SK-N-MC (cell line): ENCODE data around the gene CARD19.

Experiments
- DNase-seq: peaks from one replicate; pipeline ENCODE4 v3.0.0-alpha.2; 2011; ENCODE audit warnings: low read depth, low spot score
- H3K27ac ChIP-seq: fragments of 200-600 bp; sonication (generic); 2 replicates; pipeline ENCODE4 v1.5.1; 2016; ENCODE audit warnings: mixed run types
- H3K36me3 ChIP-seq: fragments of 200-600 bp; sonication (generic); 2 replicates; pipeline ENCODE4 v1.6.1; 2017; ENCODE audit warnings: antibody characterized with exemption, low read length, mixed read lengths; ENCODE audit not compliant: insufficient read depth
- H3K4me3 ChIP-seq: fragments of 200-600 bp; sonication (generic); 2 replicates; pipeline ENCODE4 v1.5.1; 2016
- H3K9ac ChIP-seq: fragments of 200-600 bp; sonication (generic); 2 replicates; pipeline ENCODE4 v1.8.0; 2017; ENCODE audit warnings: mixed run types, mixed read lengths; ENCODE audit not compliant: insufficient read length
- H3K9me3 ChIP-seq: fragments of 200-600 bp; sonication (generic); 2 replicates; pipeline ENCODE4 v1.6.1; 2017; ENCODE audit warnings: low read depth, mild to moderate bottlenecking, antibody characterized with exemption, low read length, moderate library complexity, mixed read lengths
- EZH2 ChIP-seq: fragments of 200-600 bp; sonication (generic); IDR thresholded peaks from one replicate; pipeline ENCODE4 v1.6.1; 2017; ENCODE audit warnings: antibody characterized with exemption
- FOXP2 ChIP-seq: optimal IDR thresholded peaks from 2 replicates; pipeline ENCODE3; 2011; ENCODE audit warnings: mild to moderate bottlenecking, moderate library complexity; ENCODE audit not compliant: insufficient read depth; ENCODE audit errors: extremely low read length, control extremely low read depth
- POLR2AphosphoS5 ChIP-seq: IDR thresholded peaks from 2 replicates; pipeline ENCODE4 v1.6.1; 2012; ENCODE audit warnings: mild to moderate bottlenecking, low read depth, low read length, borderline replicate concordance

CARD19 gene

GRCh38 chr9:93124793-93125192 is 28.8 kb downstream of the CARD19 start:
- no peak overlapping the region for H3K27ac ChIP-seq
- no peaks in the 10 kb centered on the region for H3K9me3 ChIP-seq
- TF ChIP-seq EZH2: no peak
- no peak for TF ChIP-seq FOXP2
- no peak for TF ChIP-seq POLR2AphosphoS5
- H3K9ac ChIP-seq: no peak overlapping the region
- no peak overlapping the region for H3K4me3 ChIP-seq
- DNase-seq: no peak
- H3K36me3 ChIP-seq: no peaks in the 10 kb centered on the region

GRCh38 chr9:93125331-93125894 is 29.4 kb downstream of the CARD19 start:
- TF ChIP-seq FOXP2: no peak
- TF ChIP-seq EZH2: no peak
- no peak for TF ChIP-seq POLR2AphosphoS5
- no peak overlapping the region for H3K9ac ChIP-seq
- no peak overlapping the region for H3K4me3 ChIP-seq
- no peak overlapping the region for H3K27ac ChIP-seq
- no peaks in the 10 kb centered on the region for H3K9me3 ChIP-seq
- H3K36me3 ChIP-seq: no peaks in the 10 kb centered on the region
- DNase-seq: no peak

- no peaks in the 10 kb centered on the region for H3K36me3 ChIP-seq
- H3K4me3 ChIP-seq: no peak overlapping the region
- no peak overlapping the region for H3K27ac ChIP-seq
- H3K9me3 ChIP-seq: no peaks in the 10 kb centered on the region
- DNase-seq: no peak
- H3K9ac ChIP-seq: no peak overlapping the region
- TF ChIP-seq FOXP2: no peak
- no peak for TF ChIP-seq EZH2
- TF ChIP-seq POLR2AphosphoS5: no peak
Measured at GRCh38 chr9:93126151-93126781, 30.2 kb downstream of the CARD19 start.

- no peak overlapping the region for H3K9ac ChIP-seq
- DNase-seq: no peak
- no peak for TF ChIP-seq EZH2
Measured at GRCh38 chr9:93126825-93127368, 30.9 kb downstream of the CARD19 start.

GRCh38 chr9:93127395-93127911 is 31.4 kb downstream of the CARD19 start:
- no peaks in the 10 kb centered on the region for H3K36me3 ChIP-seq
- TF ChIP-seq EZH2: no peak
- TF ChIP-seq POLR2AphosphoS5: no peak
- TF ChIP-seq FOXP2: no peak
- H3K9ac ChIP-seq: no peak overlapping the region
- no peak for DNase-seq
- H3K9me3 ChIP-seq: no peaks in the 10 kb centered on the region
- no peak overlapping the region for H3K4me3 ChIP-seq
- H3K27ac ChIP-seq: no peak overlapping the region

More at GRCh38 chr9:93126825-93127368, 30.9 kb downstream of the CARD19 start:
- Histone ChIP-seq H3K27ac (no peak overlapping the region), H3K4me3 (no peak overlapping the region), H3K36me3 (no peaks in the 10 kb centered on the region), H3K9me3 (no peaks in the 10 kb centered on the region)

GRCh38 chr9:93128011-93128714 is 32.1 kb downstream of the CARD19 start:
- Histone ChIP-seq H3K27ac (no peak overlapping the region), H3K4me3 (no peak overlapping the region), H3K9ac (no peak overlapping the region), H3K9me3 (no peaks in the 10 kb centered on the region), H3K36me3 (no peaks in the 10 kb centered on the region)
- no peak for DNase-seq
- TF ChIP-seq EZH2 (no peak), FOXP2 (no peak), POLR2AphosphoS5 (no peak)

GRCh38 chr9:93128715-93129224 is 32.8 kb downstream of the CARD19 start:
- no peak overlapping the region for H3K27ac ChIP-seq
- DNase-seq: no peak

GRCh38 chr9:93129286-93129685 is 33.3 kb downstream of the CARD19 start:
- H3K4me3 ChIP-seq: no peak overlapping the region
- TF ChIP-seq EZH2 (no peak), FOXP2 (no peak), POLR2AphosphoS5 (no peak)
- no peak for DNase-seq
- no peaks in the 10 kb centered on the region for H3K36me3 ChIP-seq
- H3K9ac ChIP-seq: no peak overlapping the region
- no peak overlapping the region for H3K27ac ChIP-seq
- no peaks in the 10 kb centered on the region for H3K9me3 ChIP-seq

More at GRCh38 chr9:93128715-93129224, 32.8 kb downstream of the CARD19 start:
- Histone ChIP-seq H3K9ac (no peak overlapping the region), H3K9me3 (no peaks in the 10 kb centered on the region), H3K36me3 (no peaks in the 10 kb centered on the region), H3K4me3 (no peak overlapping the region)
- TF ChIP-seq POLR2AphosphoS5 (no peak), EZH2 (no peak), FOXP2 (no peak)
